Cardiac fibroblast (primary cell): ENCODE measurements around the gene CHMP1B.
"Not testable (repeated sequence)": the region's sequence is repeated elsewhere in the genome, so short reads cannot be mapped to it uniquely, and the experiment has no call there.

ENCODE experiments used
- DNase-seq, 2 donors: peaks; one replicate each; pipeline versions ENCODE4 v3.0.0 to v3.0.0-alpha.2; 2010; ENCODE audit warnings: low read depth in 2 of 2
- H3K4me3 ChIP-seq, 2 donors: replicated peaks in 1 of 2; 1 replicate in 1 of 2; 2 replicates in 1 of 2; pipeline ENCODE4 v1.5.1; 2011; ENCODE audit warnings: low read depth in 2 of 2, low read length in 2 of 2, mild to moderate bottlenecking in 2 of 2, moderate library complexity in 1 of 2
- TF ChIP-seq, protein P1 (sequence below): IDR thresholded peaks from one replicate; pipeline ENCODE4 v1.5.1; 2011; ENCODE audit warnings: low read depth, mild to moderate bottlenecking, low read length, inconsistent platforms

CHMP1B gene

DNA sequence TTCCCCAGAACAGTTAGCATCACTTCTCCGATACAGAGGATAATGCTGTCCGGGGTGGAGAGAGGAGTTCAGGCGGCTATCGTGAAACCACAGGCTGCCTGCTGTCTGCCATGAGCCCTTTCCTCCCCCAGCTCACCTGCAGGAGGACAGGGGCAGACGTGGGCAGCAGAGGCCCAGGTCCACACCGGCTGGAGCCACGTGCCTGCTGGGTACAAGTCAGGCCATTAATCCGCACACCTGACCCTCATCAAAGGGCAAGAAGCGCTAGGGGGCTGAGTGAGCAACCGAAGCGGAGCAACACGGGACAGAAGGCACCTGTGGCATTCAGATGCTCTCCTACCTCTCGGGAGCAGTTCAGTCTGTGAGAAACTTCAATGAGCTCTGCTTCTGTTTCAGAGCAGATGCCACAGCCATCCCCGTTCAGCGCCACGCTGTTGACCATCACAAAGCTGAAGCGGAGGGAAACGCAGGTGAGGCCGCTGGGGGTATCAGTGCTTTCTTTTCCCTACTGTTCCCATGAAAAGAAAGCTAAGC is 35.4 kb downstream of the CHMP1B start:
- H3K4me3 ChIP-seq: no peak overlapping the region
- no peak for DNase-seq
- TF ChIP-seq, protein P1, sequence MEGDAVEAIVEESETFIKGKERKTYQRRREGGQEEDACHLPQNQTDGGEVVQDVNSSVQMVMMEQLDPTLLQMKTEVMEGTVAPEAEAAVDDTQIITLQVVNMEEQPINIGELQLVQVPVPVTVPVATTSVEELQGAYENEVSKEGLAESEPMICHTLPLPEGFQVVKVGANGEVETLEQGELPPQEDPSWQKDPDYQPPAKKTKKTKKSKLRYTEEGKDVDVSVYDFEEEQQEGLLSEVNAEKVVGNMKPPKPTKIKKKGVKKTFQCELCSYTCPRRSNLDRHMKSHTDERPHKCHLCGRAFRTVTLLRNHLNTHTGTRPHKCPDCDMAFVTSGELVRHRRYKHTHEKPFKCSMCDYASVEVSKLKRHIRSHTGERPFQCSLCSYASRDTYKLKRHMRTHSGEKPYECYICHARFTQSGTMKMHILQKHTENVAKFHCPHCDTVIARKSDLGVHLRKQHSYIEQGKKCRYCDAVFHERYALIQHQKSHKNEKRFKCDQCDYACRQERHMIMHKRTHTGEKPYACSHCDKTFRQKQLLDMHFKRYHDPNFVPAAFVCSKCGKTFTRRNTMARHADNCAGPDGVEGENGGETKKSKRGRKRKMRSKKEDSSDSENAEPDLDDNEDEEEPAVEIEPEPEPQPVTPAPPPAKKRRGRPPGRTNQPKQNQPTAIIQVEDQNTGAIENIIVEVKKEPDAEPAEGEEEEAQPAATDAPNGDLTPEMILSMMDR: no peak

DNA sequence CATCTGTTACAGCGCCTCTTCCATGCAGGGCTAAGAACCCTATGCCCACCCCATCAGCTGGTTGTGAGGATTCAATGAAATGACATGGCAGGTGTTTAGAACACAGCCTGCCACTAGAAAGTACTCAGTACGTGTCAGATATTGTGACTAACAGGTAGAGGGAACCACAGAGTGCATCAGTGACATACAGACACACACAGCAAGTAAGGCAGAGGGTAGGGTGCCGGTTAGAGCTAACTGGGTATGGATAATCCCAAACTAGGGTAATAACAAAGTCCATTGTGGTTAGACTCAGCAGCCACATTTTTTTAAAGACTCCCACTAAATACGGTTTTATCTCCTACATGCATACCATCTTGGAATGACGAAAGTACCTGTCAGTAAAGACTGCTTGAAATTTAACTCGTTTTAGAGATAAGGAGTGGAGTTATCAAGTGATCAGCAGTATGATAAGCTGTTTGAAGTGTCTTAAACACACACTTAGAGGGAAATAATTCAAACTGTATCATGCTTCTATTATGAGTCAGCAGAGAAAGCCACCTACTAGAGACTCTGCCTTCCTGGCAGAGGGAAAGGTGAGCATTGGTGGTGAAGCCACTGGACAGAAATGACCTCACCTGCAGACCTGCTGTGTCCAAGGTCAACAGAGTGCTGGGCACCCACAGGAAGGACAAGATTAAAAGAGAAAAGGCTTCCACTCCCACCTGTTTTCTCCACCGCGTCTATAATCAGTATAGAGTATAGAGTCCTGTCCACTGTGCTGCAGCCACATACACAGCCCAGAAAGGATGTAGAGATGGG is 36.3 kb downstream of the CHMP1B start:
- DNase-seq: no peak
- H3K4me3 ChIP-seq: no peak overlapping the region
- TF ChIP-seq, protein P1: no peak

DNA sequence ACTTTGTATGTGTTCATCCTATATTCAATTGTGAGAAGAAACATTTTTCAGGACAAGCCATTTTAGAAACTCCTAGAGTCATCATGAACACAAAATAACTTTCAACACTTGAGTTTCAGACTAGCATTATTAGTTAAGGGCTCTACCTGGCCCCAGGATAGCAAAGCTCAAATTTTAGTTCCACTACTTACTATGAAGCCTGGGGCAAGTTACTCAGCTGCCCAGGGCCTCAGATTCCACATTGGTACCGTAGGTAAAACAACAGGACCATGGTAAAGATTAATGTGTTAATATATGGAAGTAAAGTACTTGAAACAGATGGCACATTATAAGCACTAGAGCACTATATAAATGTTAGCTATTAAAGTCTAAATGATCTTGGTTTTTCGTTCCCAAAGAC is 37.5 kb downstream of the CHMP1B start:
- TF ChIP-seq, protein P1: no peak
- DNase-seq: no peak
- no peak overlapping the region for H3K4me3 ChIP-seq

DNA sequence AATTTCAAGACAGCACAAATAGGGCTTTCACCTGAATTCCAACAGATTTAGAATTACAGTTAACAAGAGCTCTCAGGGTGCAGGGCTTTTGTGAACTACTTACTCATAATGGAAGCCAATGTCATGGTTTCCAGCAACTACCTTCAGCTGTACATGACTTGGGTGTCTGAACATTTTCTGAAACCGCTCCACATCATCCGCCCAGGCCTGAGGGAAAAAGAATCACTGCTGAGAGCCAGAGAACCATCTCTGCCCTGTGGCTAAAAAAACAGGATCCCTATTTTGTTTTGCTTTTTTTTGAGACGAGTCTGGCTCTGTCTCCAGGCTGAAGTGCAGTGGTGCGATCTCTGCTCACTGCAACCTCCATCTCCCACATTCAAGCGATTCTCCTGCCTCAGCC is 38.1 kb downstream of the CHMP1B start:
- H3K4me3 ChIP-seq: no peak overlapping the region
- no peak for DNase-seq
- TF ChIP-seq, protein P1: no peak

DNA sequence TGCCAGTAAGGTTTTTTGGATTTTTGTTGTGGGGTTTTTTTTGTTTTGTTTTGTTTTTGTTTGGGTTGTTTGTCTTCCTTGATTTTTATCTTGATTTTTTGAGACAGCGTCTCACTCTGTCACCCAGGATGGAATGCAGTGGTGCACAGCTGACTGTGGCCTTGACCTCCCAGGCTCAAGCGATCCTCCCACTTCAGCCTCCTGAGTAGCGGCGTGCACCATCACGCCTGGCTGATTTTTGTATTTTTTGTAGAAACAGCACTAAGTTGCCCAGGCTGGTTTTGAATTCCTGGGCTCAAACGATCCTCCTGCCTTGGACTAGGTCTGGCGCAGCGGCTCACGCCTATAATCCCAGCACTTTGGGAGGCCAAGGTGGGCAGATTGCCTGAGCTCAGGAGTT is 40.5 kb downstream of the CHMP1B start:
- no peak for DNase-seq
- TF ChIP-seq, protein P1: no peak
- H3K4me3 ChIP-seq: no peak overlapping the region

DNA sequence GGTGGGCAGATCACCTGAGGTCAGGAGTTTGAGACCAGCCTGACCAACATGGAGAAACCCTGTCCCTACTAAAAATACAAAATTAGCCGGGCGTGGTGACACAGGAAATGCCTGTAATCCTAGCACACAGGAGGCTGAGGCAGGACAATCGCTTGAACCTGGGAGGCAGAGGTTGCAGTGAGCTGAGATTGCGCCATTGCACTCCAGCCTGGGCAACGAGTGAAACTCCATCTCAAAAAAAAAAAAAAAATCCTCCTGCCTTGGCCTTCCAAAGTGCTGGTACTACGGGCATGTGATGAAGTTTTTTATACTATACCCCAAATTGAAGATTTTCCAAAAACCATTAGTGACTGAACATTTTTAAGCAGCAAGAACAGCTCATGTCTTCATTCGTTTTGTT is 41.2 kb downstream of the CHMP1B start:
- DNase-seq, H3K4me3 ChIP-seq: not testable (repeated sequence)

DNA sequence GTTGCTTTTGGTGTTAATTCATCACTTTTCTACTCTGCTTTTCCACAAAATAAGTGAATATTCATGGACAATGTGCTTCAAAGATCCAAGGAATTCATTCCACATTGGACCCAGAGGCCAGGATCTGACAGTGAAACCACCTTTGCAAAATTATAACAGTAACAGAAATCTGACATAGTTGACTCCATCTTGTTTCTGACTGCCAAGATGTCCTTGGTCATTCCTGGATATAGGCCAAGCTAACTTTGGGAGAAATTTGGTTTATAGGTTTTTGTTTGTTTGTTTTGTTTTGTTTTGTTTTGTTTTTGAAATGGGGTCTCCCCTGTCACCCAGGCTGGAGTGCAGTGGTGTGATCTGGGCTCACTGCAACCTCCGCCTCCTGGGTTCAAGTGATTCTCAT is 46.6 kb downstream of the CHMP1B start:
- no peak overlapping the region for H3K4me3 ChIP-seq
- no peak for DNase-seq
- TF ChIP-seq, protein P1: no peak
